Epithelial cell of umbilical artery (primary cell): ENCODE data around the gene RACGAP1. TPM values are rescaled to one million over a fixed set of nuclear protein-coding genes. Genes with fewer than 3 reads are reported as not detected.

Experiments
- total RNA-seq: library from RNA; depleted of rRNA; stranded (reverse); fragments of >200 nt; gene quantifications from 2 replicates; pipeline ENCODE4 v1.2.3, GENCODE V29; 2014

Gene RACGAP1, protein sequence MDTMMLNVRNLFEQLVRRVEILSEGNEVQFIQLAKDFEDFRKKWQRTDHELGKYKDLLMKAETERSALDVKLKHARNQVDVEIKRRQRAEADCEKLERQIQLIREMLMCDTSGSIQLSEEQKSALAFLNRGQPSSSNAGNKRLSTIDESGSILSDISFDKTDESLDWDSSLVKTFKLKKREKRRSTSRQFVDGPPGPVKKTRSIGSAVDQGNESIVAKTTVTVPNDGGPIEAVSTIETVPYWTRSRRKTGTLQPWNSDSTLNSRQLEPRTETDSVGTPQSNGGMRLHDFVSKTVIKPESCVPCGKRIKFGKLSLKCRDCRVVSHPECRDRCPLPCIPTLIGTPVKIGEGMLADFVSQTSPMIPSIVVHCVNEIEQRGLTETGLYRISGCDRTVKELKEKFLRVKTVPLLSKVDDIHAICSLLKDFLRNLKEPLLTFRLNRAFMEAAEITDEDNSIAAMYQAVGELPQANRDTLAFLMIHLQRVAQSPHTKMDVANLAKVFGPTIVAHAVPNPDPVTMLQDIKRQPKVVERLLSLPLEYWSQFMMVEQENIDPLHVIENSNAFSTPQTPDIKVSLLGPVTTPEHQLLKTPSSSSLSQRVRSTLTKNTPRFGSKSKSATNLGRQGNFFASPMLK
- 56.8 and 87.5 TPM in 2 replicates for total RNA-seq

DNA sequence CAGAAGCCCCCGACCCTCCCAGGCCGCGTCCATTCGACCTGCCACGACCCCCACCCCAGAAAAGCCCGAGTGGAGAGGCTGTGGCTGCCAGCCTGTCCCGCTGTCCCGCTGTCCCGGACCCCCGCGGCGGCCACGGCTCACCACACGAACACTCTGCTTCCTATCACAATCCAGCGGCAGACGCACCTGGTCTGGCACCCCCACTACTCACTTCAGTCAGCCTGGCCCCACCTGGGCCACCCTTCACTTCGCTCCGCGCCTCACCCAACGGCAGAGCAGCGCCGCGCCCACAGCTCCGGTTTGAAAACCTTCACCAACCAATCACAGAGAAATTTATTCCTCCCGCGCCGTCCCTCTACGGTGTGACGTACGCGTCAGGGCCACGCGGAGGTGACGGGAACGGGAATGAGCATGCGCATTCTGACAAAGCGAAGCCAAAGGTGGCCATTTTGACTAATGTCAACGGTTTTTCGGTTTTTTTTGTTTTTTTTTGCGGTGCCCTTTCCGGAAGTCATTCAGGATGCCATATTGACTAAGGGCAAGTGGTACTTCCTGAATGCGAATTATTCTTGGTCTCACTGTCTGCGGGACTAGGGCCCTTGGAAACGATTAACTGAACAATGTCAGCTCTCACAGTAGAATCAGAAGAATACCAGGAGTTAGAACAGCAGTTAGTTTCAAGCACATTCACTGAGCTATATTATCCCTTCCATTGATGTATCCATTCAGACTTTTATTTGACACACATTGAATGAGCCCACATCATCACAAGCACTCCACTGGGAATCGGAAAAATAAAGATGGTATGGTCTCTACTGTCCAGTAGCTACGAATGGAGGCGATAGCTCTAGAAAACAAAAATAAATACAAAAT lies at the start of gene RACGAP1:
RACGAP1 (minus strand) TSS at position 308 of the 873 bp plus-strand sequence. CDS start 8,779 bp downstream, outside the sequence.

DNA sequence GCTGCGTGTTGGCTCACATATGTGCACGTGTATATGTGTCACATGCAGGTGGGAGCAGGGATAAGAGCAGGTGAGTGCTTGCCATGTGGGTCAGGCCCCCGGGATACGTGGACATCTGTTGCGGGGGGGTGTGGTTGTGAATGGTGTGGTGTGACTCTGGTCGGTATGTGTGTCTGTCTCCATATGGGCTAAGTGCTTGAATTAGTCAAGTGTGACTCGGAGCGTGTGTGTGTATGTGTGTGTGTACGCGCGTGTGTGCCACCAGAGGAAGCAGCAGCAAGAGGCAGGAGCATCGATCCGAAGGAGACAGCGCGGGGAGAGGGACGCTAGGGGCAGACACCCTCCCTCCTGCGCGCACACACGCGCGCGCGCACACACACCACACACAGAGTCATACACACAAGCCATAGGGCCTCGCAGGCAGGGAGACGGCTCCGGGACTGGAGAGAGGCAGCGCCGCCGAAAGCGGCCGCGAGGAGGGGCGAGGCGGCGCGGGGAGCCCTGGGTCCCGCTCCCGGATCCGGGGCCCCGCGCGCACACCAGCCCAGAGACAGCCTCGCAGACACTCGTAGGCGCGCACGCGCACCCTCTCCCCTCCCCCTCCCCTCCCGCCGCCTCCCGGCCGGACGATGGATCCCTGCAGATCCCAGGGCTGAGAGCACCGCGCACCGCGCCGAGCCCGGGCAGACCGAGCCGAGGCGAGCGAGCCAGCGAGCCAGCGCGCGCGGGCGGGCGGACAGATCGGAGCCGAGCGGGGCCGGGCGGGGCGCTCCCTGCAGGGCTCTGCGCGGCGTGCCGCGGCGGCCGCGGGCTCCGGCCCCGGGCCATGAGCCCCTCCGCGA lies 31.9 kb upstream of the RACGAP1 start, which contains the start of gene ASIC1:
ASIC1 (plus strand) TSS at position 597 of the 842 bp plus-strand sequence. CDS start 1,171 bp downstream, outside the sequence.

DNA sequence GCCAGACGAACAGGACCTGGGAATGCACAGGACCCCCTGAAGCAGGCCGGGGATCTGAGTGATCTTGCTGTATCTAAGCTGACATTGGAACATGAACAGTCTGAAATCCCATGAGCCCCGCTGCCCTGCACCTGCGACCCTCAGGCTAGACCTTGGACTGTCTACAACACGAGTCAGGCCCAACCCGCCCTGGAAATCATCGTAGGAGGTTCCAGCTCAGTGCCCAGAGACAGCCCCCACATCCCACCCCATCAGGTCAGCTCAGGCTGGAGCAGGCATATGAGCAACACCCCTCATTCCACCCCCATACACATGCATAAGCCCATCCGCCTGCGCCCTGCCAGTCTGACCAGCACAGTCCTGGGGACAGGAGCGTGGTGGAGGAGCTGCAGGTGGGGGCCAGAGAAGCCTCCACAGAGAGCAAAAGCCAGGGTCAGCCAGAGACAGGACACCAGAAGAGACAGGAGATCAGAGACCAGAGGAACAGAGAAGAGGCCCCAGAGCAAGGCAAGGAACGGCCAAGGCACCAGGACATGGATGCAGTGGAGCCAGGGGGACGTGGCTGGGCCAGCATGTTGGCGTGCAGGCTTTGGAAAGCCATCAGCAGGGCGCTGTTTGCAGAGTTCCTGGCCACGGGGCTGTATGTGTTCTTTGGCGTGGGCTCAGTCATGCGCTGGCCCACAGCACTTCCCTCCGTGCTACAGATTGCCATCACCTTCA lies 52.5 kb downstream of the RACGAP1 start, which contains the start of gene AQP6:
AQP6 (plus strand) TSS at position 307 of the 720 bp plus-strand sequence; CDS start at position 534, 227 bp downstream.

DNA sequence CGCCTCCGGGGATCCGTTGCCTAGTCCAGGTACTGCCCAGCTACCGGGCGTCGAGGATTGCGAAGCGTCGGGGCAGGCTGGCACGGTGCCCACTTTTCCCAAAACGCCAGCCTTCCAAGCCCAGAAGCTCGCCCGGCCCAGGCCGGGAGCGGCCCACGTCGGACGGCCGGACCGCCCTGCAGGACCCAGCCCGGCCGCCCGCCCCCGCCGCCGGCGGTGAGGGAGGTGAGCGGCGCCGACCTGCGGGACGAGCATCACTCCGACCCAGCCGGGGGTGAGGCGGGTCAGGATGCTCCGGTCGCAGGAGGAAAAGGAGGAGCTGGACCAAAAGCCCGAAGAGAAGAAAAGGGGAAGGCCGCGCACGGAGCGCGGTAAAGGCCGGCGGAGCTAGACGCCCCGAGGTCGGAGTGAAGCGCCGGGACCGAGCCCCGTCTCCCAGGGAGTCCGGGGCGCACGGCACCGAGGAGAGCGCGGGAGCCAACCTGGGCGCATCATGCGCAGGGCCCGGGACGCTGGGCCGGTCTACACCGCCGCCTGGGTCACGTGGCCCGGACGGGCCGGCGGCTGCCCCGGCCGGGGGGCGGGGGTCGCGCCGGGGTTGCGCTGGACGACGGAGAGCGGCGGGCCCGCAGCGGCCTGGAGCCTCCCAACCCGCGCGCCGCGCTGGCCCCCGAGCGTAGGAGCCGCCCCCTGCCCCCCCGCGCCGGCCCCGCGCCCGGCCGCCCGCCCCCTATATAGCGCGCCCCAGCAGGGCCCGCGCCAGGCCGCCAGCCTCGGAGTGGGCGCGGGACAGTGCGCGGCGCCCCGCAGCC lies 64.0 kb downstream of the RACGAP1 start, which contains the start of gene AQP5:
AQP5 (plus strand) TSS at position 762 of the 812 bp plus-strand sequence. CDS start 146 bp downstream, outside the sequence.

DNA sequence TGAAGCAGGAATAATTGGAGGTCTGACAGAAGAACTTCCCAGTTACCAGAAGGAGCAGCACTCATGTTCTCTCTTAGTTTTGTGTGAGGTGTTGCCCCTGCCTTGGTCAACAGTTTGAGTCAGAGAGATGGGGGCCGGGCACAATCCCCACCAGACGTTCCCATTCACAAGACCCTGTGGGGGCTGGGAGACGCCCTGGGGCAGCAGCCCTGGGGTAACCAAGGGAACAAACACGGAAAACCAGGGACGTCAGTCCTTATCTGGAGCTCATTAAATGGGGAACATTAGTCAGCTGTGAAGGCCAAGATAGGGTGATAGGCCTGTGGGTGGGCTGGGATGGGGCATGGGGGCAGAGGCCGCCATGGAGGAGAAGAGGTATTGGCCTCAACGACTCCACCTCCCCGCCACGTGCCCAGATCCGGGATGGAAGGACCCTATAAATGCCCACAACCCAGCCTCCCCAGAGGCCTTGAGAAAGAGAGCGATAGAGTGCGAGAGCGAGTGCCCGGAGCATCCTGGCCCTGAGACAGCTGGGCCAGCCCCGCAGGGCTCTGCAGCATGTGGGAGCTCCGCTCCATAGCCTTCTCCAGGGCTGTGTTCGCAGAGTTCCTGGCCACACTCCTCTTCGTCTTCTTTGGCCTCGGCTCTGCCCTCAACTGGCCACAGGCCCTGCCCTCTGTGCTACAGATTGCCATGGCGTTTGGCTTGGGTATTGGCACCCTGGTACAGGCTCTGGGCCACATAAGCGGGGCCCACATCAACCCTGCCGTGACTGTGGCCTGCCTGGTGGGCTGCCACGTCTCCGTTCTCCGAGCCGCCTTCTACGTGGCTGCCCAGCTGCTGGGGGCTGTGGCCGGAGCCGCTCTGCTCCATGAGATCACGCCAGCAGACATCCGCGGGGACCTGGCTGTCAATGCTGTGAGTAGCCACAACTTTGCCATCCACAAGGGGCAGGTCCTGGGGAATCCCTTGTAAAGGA lies 74.7 kb downstream of the RACGAP1 start, which contains the start of gene AQP2:
AQP2 (plus strand) TSS at position 465 of the 979 bp plus-strand sequence; CDS start at position 559, 94 bp downstream.

Other genes with a start within 250 kb of the RACGAP1 start
- gene NCKAP5L, start 197.1 kb downstream of the RACGAP1 start, total RNA-seq: 10.7 and 11.9 TPM in 2 replicates
- 2.6 and 3.2 TPM in 2 replicates for gene BCDIN3D, start 182.4 kb downstream of the RACGAP1 start, total RNA-seq
- under 0.01 and 0.15 TPM in 2 replicates for gene FAIM2, start 121.6 kb downstream of the RACGAP1 start, total RNA-seq
- not detected in 2 replicates for gene AQP2, start 74.8 kb downstream of the RACGAP1 start, total RNA-seq
- gene AQP5, start 63.6 kb downstream of the RACGAP1 start, total RNA-seq: 0.32 and 3.2 TPM in 2 replicates
- under 0.01 TPM in 1 of 2 replicates, not detected in the other for gene AQP6, start 52.5 kb downstream of the RACGAP1 start, total RNA-seq
- gene ASIC1, start 32.1 kb upstream of the RACGAP1 start, total RNA-seq: 0.65 and 0.76 TPM in 2 replicates
- 69.2 and 70.7 TPM in 2 replicates for gene SMARCD1, start 59.8 kb upstream of the RACGAP1 start, total RNA-seq
- gene GPD1, start 78.5 kb upstream of the RACGAP1 start, total RNA-seq: not detected in 2 replicates
- gene COX14, start 86.7 kb upstream of the RACGAP1 start, total RNA-seq: 32.4 and 48.4 TPM in 2 replicates
- gene CERS5, start 141.9 kb upstream of the RACGAP1 start, total RNA-seq: 34.3 and 34.4 TPM in 2 replicates